Measurements from ENCODE around the gene TMEM95. TPM values are rescaled to one million over a fixed set of nuclear protein-coding genes. Genes with fewer than 3 reads are reported as not detected.
"Not testable (repeated sequence)": the region's sequence is repeated elsewhere in the genome, so short reads cannot be mapped to it uniquely, and the experiment has no call there.

The TMEM95 gene
- polyA plus RNA-seq, 1 donor from 2014 or later: not detected

DNA sequence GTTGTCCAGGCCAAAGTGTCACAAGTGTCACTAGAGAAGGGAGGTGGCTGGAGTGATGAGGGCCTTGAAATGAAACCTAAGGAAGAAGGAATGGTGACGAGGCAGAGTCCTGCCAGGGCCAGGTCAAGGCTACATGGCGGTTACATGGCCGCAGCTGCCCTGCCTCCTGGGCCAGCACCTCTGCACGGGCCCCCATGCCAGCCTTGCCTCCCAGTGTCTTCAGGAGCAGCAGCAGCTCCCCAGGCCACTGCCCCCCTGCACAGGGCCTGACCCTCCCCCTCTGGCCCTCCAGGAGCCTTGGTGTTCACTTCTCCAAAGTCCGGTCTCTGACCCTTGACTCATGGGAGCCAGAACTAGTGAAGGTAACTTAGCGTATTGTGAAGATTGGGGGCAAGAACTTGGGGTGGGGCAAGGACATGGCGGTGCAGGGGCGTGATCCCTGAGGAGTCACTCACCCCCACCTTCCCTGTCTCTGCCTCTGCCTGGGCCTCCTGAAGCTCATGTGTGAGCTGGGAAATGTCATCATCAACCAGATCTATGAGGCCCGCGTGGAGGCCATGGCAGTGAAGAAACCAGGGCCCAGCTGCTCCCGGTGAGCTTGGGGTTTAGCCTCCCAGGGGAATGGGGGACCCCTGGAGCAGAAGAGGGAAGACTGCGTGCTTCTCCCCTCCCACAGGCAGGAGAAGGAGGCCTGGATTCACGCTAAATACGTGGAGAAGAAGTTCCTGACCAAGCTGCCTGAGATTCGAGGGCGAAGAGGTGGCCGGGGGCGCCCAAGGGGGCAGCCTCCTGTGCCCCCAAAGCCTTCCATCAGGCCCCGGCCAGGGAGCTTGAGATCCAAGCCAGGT is 7.1 kb upstream of the TMEM95 start:
- no peaks in the 10 kb centered on the region for H3K27me3 Mint-ChIP-seq

DNA sequence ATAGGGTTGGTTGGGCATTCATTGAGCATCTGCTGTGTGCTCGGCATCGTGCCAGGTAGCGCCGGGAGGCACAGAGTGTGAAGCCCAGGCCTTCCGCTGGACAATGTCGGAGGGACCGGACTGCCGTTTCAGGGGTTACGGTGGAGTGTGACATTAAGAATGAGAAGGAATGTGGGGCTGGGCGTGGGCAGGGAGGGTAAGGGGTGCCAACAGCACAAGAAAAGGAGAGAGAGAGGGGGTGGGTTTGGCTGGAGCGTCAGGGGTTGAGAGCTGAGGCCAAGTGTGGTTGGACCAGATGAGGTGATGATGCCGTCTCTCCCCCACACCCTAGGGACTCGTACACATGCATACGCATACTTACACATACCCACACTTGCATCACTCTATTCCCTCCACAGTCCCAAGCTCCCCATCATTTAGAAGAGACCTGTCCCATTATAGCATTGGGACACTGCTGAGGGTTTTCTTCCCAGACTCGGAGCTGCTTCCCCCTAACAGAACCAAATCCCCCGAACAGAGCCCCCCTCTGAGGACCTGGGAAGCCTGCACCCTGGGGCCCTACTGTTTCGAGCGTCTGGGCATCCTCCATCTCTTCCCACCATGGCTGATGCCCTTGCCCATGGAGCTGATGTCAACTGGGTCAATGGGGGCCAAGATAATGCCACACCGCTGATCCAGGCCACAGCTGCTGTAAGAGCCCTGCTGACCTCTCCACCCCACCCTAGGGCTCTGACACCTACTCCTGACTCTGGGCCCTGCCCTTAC is 6.3 kb upstream of the TMEM95 start:
- Mint-ChIP-seq H3K27ac (peak overlapping the region; percentile 57 to 99 (median 63)), H3K4me3 (peak overlapping the region in 2 of 4 donors; percentile 38 to 88), H3K36me3 (no peaks in the 10 kb centered on the region), H3K27me3 (no peaks in the 10 kb centered on the region), H3K9me3 (no peaks in the 10 kb centered on the region), H3K4me1 (peaks cover 15 to 20% (median 15%) of the 10 kb centered on the region in 3 donors)

More for the DNA sequence above, 7.1 kb upstream of the TMEM95 start:
- Mint-ChIP-seq H3K4me3 (no peak overlapping the region), H3K4me1 (peaks cover 13 to 15% (median 15%) of the 10 kb centered on the region in 3 donors), H3K9me3 (no peaks in the 10 kb centered on the region), H3K27ac (peak overlapping the region in 1 of 3 donors; percentile 16), H3K36me3 (no peaks in the 10 kb centered on the region)

DNA sequence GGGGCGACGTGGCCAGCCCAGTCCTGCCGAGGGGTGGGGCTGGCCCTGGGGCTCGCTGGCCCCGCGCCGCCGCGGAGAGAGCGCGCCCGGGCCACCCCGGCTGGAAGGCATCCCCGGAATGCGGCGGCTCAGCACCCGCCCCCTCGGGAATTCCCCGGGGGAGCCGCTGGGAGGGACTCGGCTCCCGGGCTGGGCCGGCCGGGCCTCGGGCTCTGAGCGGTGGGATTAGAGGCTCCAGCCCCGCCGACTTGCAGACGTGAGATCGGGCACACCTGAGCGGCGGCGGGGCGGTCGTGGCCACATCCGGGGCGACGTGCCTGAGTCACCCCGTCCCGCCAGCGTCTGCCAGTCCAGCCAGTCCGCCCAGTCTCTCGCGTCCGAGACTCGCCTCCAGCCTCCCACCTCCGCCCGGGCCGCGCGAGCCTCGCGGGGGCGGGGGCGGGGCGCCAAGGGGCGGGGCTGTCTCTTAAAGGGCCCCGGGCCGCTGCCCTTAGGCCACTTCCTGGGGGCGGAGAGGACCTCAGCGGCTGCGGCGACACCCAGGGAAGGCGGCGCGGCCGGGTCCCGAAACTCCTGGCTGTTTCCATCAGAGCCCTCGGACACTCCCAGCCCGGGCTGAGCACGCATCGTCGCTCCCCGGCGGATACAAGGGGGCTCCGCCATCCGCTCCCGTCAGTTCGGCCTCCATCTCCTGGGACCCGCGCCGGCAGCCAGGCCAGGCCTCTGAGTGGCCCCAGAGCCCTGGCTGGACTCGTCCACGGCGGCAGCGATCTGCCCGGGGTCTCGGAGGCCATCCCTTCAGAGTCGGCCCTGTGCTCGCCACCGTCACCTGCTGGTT is 3.1 kb upstream of the TMEM95 start, which contains the start of gene KCTD11:
KCTD11 (plus strand) TSS at position 498 of the 838 bp plus-strand sequence.
- Mint-ChIP-seq H3K27ac (peak within 1 kb of the TSS; percentile 82 to 99 (median 97)), H3K27me3 (no peaks in the 10 kb centered on the region), H3K9me3 (no peaks in the 10 kb centered on the region), H3K4me3 (peak within 1 kb of the TSS; percentile 87 to 96 (median 90)), H3K4me1 (peaks cover 9 to 23% (median 21%) of the 10 kb centered on the region in 3 donors), H3K36me3 (no peaks in the 10 kb centered on the region)

DNA sequence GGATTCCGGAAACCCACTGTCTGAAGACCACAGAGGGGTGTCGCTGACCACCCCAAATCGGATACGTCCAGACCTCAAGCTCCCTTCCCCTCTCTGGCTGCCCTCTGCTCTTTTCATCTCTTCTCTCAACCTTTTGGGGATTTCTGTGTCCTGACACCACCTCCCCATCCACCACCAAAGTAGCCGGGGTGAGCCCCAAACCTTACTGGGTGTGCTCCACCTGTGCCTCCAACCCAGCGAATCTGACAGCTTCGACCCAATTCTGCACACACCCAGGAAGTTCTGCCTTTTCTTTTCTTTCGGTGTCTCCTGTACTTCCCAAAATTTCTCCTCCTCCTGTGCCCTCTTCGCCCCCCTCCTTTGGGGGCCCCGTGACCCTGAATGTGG is 2.5 kb upstream of the TMEM95 start:
- Mint-ChIP-seq H3K9me3 (no peaks in the 10 kb centered on the region), H3K4me3 (peak overlapping the region; percentile 87 to 96 (median 90)), H3K36me3 (no peaks in the 10 kb centered on the region), H3K4me1 (peaks cover 9 to 23% (median 21%) of the 10 kb centered on the region in 3 donors), H3K27me3 (no peaks in the 10 kb centered on the region), H3K27ac (peak overlapping the region; percentile 82 to 97 (median 85))

DNA sequence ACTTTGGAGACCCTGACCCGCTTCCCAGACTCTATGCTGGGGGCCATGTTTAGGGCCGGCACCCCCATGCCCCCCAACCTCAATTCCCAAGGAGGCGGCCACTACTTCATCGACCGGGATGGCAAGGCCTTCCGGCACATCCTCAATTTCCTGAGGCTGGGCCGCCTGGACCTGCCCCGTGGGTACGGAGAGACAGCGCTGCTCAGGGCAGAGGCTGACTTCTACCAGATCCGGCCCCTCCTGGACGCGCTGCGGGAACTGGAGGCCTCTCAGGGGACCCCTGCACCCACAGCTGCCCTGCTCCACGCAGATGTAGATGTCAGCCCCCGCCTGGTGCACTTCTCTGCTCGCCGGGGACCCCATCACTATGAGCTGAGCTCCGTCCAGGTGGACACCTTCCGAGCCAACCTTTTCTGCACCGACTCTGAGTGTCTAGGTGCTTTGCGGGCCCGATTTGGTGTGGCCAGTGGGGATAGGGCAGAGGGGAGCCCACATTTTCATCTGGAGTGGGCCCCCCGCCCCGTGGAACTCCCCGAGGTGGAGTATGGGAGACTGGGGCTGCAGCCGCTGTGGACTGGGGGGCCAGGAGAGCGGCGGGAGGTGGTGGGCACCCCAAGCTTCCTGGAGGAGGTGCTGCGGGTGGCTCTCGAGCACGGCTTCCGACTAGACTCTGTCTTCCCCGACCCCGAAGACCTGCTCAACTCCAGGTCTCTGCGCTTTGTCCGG is 1.9 kb upstream of the TMEM95 start:
- Mint-ChIP-seq H3K4me1 (peaks cover 9 to 23% (median 21%) of the 10 kb centered on the region in 3 donors), H3K27ac (peak overlapping the region; percentile 82 to 97 (median 85)), H3K9me3 (no peaks in the 10 kb centered on the region), H3K4me3 (peak overlapping the region; percentile 87 to 96 (median 90)), H3K27me3 (no peaks in the 10 kb centered on the region), H3K36me3 (no peaks in the 10 kb centered on the region)

DNA sequence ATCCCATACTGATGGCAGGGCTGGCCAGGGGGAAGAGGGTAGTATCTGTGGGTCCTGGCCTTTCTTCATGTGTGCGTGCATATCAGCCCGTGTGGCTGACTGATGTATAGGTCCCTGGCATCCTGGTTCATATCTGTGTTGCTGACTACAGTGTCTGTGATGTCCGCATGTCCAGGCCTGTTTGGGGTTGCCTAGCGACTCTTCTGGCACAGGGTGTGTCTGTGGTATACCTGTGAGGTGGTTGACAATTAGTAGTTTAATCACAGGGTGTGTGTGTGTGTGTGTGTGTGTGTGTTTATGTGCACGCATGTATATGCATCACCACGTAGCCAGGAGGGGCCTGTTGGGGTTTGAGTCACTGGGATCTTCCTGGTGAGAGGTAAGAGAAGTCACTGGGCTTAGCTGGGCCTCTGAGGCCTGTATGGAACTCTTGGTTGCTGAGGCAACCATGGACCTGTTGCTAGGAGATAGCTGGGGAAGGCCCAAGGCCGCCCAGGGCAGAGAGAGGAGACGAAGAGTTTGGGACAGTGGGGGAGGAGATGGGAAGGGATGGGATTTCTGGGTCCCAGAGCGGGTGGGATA is 603 bp upstream of the TMEM95 start:
- Mint-ChIP-seq H3K36me3 (no peaks in the 10 kb centered on the region), H3K27ac (peak overlapping the region in 1 of 3 donors; percentile 73), H3K4me3 (peak overlapping the region in 2 of 4 donors; percentile 12 to 65), H3K27me3 (no peaks in the 10 kb centered on the region), H3K9me3 (no peaks in the 10 kb centered on the region), H3K4me1 (peaks cover 9 to 23% (median 21%) of the 10 kb centered on the region in 3 donors)

DNA sequence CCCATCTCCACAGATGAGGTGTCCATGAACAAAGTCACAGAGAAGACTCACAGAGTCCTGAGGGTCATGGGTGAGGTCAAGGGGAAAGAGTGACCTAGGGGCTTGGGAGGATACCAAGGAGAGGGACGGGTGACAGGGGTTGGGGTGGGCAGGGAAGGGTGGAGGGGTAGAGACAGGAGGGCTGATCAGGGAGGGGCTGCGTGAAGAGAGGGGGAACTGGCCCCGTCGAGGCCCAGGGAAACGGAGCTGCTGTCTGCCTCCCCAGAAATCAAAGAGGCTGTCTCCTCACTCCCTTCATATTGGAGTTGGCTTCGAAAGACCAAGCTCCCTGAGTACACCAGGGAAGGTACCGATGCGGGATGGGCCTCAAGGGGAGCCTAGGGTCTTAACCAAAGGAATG is 617 bp downstream of the TMEM95 start:
- H3K9me3 Mint-ChIP-seq: no peaks in the 10 kb centered on the region
- no peak overlapping the region for H3K27ac Mint-ChIP-seq
- H3K27me3 Mint-ChIP-seq: no peaks in the 10 kb centered on the region
- H3K4me1 Mint-ChIP-seq: peaks cover 0 to 16% (median 16%) of the 10 kb centered on the region in 3 donors
- H3K36me3 Mint-ChIP-seq: no peaks in the 10 kb centered on the region
- peak overlapping the region in 2 of 4 donors; percentile 8 to 40 for H3K4me3 Mint-ChIP-seq

DNA sequence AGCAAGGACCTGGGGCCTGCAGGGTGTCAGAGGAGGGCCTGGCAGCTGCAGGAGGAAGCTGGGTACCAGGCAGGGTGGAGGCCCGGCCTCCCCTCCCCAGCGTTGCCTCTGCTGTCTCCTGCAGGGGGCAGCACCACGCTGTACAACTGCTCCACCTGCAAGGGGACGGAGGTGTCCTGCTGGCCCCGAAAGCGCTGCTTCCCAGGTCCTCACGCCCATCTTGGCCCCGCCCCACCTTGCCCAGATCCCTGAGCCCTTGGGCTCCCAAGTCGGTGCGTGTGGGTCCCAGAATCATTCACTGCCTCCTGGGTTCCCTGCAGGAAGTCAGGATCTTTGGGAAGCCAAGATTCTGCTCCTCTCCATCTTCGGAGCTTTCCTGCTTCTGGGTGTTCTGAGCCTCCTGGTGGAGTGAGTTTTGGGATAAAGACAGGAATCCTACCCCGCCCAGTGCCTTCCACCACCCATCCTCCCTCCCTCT is 1.2 kb downstream of the TMEM95 start:
- no peaks in the 10 kb centered on the region for H3K27me3 Mint-ChIP-seq
- H3K27ac Mint-ChIP-seq: no peak overlapping the region
- no peaks in the 10 kb centered on the region for H3K36me3 Mint-ChIP-seq
- no peaks in the 10 kb centered on the region for H3K9me3 Mint-ChIP-seq
- peak overlapping the region in 2 of 4 donors; percentile 38 to 40 for H3K4me3 Mint-ChIP-seq
- H3K4me1 Mint-ChIP-seq: peaks cover 0 to 16% (median 16%) of the 10 kb centered on the region in 3 donors

DNA sequence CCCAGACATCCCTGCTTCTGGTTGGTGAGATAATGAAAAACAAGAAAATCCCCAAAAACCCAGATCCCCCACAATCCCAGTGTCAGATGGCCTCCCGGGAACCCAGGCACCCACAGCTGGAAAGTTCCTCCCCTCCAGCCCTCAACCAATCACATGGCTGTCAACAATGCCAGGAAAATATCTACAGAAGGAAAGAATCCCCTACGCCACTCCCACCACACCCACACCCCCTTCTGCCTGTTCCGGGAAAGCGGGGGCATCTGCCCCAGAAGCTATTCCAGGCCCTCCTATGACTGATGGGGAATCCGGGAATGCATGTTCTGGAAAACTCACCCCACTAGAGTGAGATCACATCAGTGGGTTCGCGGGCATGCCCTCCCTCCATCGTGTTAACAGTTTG is 1.8 kb downstream of the TMEM95 start:
- Mint-ChIP-seq H3K27ac (peak overlapping the region in 1 of 3 donors; percentile 48), H3K36me3 (no peaks in the 10 kb centered on the region), H3K27me3 (no peaks in the 10 kb centered on the region), H3K4me1 (peaks cover 0 to 14% (median 13%) of the 10 kb centered on the region in 3 donors), H3K4me3 (peak overlapping the region in 1 of 4 donors; percentile 26), H3K9me3 (no peaks in the 10 kb centered on the region)

DNA sequence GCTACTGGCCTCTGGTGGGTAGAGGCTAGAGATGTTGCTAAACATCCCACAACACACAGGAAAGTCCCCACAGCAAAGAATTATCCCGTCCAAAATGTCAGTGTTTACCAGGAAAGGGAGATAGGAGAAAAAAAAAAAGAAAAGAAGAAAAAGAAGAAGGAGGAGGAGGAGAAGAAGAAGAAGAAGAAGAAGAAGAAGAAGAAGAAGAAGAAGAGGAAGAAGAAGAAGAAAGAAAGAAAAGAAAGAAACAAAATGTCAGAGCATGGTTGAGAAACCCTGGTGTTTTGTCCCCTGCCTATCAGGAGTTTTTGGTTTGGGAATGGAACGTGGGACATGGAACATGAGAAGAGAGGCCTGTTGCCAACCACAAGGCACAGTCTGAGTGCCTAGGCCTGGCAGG is 2.4 kb downstream of the TMEM95 start:
- no peak overlapping the region for H3K27ac Mint-ChIP-seq
- peaks cover 0 to 13% (median 12%) of the 10 kb centered on the region in 3 donors for H3K4me1 Mint-ChIP-seq
- H3K27me3 Mint-ChIP-seq: no peaks in the 10 kb centered on the region
- H3K36me3 Mint-ChIP-seq: no peaks in the 10 kb centered on the region
- no peak overlapping the region for H3K4me3 Mint-ChIP-seq
- no peaks in the 10 kb centered on the region for H3K9me3 Mint-ChIP-seq

DNA sequence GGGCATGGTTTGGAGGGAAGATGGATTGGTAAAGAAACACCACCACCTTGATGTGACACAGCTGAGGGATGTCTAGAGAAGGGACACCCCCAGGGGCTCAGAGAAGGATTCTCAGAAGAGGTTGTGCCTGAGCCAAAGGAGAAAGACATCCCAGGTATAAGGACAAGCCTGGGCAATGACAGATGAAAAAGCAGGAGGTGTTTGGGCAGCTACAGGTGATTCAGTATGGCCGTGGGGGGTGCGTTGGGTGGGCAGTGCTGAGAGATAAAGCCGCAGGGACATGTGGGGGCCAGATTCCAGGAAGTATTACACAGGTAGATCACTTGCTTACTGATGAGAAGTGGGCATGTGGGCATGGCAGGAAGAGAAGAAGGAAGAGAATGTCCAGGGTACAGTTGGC is 7.0 kb downstream of the TMEM95 start:
- H3K27ac Mint-ChIP-seq: no peak overlapping the region
- H3K27me3 Mint-ChIP-seq: peaks cover 2% of the 10 kb centered on the region
- no peaks in the 10 kb centered on the region for H3K9me3 Mint-ChIP-seq
- no peaks in the 10 kb centered on the region for H3K4me1 Mint-ChIP-seq
- H3K4me3 Mint-ChIP-seq: no peak overlapping the region
- H3K36me3 Mint-ChIP-seq: no peaks in the 10 kb centered on the region

DNA sequence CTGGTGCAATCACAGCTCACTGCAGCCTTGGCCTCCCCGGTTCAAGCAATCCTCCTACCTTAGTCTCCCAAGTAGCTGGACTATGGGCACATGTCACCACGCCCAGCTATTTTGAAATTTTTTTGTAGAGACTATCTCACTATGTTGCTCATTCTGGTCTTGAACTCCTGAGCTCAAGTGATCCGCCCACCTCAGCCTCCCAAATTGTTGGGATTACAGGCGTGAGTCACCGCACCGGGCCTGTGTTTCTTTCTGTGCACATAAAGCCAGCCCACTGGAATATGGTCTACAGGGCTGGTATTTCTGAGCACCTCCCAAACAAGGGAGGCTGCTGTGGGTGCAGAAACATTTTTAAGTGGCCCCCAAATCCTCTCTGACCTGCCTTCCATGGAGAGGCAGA is 8.4 kb downstream of the TMEM95 start:
- Mint-ChIP-seq H3K27me3 (peaks cover 2% of the 10 kb centered on the region), H3K9me3 (no peaks in the 10 kb centered on the region), H3K4me3 (no peak overlapping the region), H3K27ac (no peak overlapping the region), H3K36me3 (no peaks in the 10 kb centered on the region), H3K4me1 (peaks cover 0 to 1% (median 0%) of the 10 kb centered on the region in 3 donors)

DNA sequence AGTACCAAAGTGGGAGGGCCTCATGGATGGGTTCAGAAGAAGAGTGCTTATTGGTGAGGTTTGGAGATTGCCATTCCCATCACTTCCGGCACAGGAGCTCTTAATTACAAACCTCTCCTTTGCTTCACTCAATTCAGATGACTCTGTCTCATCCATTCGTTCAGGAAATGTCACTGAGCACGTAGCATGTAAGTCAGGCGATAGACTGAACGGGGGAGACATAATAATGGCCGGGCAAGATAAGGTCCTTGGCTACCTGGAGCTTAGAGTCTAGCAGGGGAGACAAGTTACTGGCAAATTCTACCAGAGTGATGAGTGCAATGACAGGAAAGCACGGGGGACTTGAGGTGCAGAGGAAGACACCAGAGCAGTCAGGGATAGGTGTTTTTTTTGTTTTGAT is 11.0 kb downstream of the TMEM95 start:
- H3K4me1 Mint-ChIP-seq, H3K27me3 Mint-ChIP-seq, H3K27ac Mint-ChIP-seq, H3K4me3 Mint-ChIP-seq, H3K36me3 Mint-ChIP-seq, H3K9me3 Mint-ChIP-seq: not testable (repeated sequence)
